DOHH2 (cell line): ENCODE data around the gene TMEM109.

Experiments
- EZH2phosphoT487 ChIP-seq: fragments of 200-600 bp; sonication (generic); IDR thresholded peaks from 2 replicates; pipeline ENCODE4 v1.6.1; 2017; ENCODE audit warnings: borderline replicate concordance, mild to moderate bottlenecking, antibody characterized with exemption, low read length, moderate library complexity, mixed read lengths
- TF ChIP-seq, protein P1 (sequence below): fragments of 200-600 bp; sonication (generic); IDR thresholded peaks from one replicate; pipeline ENCODE4 v1.5.1; 2014; ENCODE audit warnings: antibody characterized with exemption, mild to moderate bottlenecking, low read depth, low read length; ENCODE audit not compliant: poor library complexity, severe bottlenecking

DNA sequence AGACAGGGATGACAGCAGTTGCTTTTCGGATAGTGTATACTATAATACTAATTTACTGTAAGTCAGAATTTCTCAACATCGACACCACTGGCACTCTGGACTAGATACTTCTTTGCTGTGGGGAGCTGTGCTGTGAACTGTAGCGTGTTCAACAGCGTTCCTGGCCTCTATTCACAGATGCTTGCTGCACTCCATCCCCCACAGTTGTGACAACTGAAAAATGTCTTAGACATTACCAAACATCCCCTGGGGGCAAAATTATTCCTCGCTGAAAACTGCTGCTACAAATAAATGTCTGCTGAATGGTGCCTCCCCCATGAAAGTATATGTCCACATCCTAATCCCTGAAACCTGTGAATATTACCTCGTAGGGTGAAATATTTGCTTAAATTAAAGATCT is 45.5 kb downstream of the TMEM109 start:
- TF ChIP-seq, protein P1, sequence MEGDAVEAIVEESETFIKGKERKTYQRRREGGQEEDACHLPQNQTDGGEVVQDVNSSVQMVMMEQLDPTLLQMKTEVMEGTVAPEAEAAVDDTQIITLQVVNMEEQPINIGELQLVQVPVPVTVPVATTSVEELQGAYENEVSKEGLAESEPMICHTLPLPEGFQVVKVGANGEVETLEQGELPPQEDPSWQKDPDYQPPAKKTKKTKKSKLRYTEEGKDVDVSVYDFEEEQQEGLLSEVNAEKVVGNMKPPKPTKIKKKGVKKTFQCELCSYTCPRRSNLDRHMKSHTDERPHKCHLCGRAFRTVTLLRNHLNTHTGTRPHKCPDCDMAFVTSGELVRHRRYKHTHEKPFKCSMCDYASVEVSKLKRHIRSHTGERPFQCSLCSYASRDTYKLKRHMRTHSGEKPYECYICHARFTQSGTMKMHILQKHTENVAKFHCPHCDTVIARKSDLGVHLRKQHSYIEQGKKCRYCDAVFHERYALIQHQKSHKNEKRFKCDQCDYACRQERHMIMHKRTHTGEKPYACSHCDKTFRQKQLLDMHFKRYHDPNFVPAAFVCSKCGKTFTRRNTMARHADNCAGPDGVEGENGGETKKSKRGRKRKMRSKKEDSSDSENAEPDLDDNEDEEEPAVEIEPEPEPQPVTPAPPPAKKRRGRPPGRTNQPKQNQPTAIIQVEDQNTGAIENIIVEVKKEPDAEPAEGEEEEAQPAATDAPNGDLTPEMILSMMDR = no peak
- TF ChIP-seq EZH2phosphoT487 = no peak
